CD8-positive, alpha-beta memory T cell (primary cell): ENCODE data around the gene CCDC88C. TPM values are rescaled to one million over a fixed set of nuclear protein-coding genes. Genes with fewer than 3 reads are reported as not detected.

Source experiments
- CTCF ChIA-PET: fragments of 350-600 bp; sonication (Branson Sonifier 250); formaldehyde crosslinking; loops from one replicate; lab custom pipeline; 2021; ENCODE audit warnings: antibody characterized with exemption; lab: Charles Lee
- POLR2A ChIA-PET: fragments of 350-600 bp; sonication (Branson Sonifier 250); formaldehyde crosslinking; loops from one replicate; lab custom pipeline; 2021; ENCODE audit warnings: antibody characterized with exemption; lab: Charles Lee
- DNase-seq, 5 donors: peaks; one replicate each; pipeline versions ENCODE4 v3.0.0 to v3.0.0-alpha.2; 2020 to 2022; ENCODE audit warnings: mixed read lengths in 1 of 5
- H3K27ac ChIP-seq: one replicate; pipeline ENCODE4 v1.7.0; 2013; ENCODE audit warnings: low read depth, mild to moderate bottlenecking, low read length, moderate library complexity
- H3K27me3 ChIP-seq: 2 replicates; pipeline ENCODE4 v1.7.0; 2013; ENCODE audit warnings: low read length, mild to moderate bottlenecking; ENCODE audit not compliant: insufficient read depth, poor library complexity, severe bottlenecking
- H3K36me3 ChIP-seq: 2 replicates; pipeline ENCODE4 v1.7.0; 2013; ENCODE audit warnings: mild to moderate bottlenecking, low read length, moderate library complexity; ENCODE audit not compliant: insufficient read depth
- H3K4me1 ChIP-seq: 2 replicates; pipeline ENCODE4 v1.7.0; 2013; ENCODE audit warnings: mild to moderate bottlenecking, low read length, moderate library complexity; ENCODE audit not compliant: insufficient read depth
- H3K4me3 ChIP-seq: 2 replicates; pipeline ENCODE4 v1.7.0; 2013; ENCODE audit warnings: mild to moderate bottlenecking, low read length
- H3K9me3 ChIP-seq: 2 replicates; pipeline ENCODE4 v1.7.0; 2013; ENCODE audit warnings: mild to moderate bottlenecking, low read length
- H3K27ac Mint-ChIP-seq, 8 donors: one replicate each; pipeline ENCODE4 v1.8.0; 2020 to 2021; ENCODE audit warnings: mixed read lengths in 8 of 8, mild to moderate bottlenecking in 6 of 8, inconsistent platforms in 3 of 8, moderate library complexity in 3 of 8
- H3K27me3 Mint-ChIP-seq, 2 donors: one replicate each; pipeline ENCODE4 v1.8.0; 2020 to 2021; ENCODE audit warnings: mixed read lengths in 2 of 2, mild to moderate bottlenecking in 1 of 2, moderate library complexity in 1 of 2
- H3K36me3 Mint-ChIP-seq, 3 donors: one replicate each; pipeline ENCODE4 v1.8.0; 2020 to 2021; ENCODE audit warnings: mixed read lengths in 3 of 3, inconsistent platforms in 1 of 3, mild to moderate bottlenecking in 1 of 3
- H3K4me1 Mint-ChIP-seq, 3 donors: one replicate each; pipeline ENCODE4 v1.8.0; 2020 to 2021; ENCODE audit warnings: mixed read lengths in 3 of 3, inconsistent platforms in 1 of 3, mild to moderate bottlenecking in 1 of 3
- H3K4me3 Mint-ChIP-seq, 7 donors: one replicate each; pipeline ENCODE4 v1.8.0; 2020 to 2021; ENCODE audit warnings: mixed read lengths in 7 of 7, mild to moderate bottlenecking in 6 of 7, moderate library complexity in 4 of 7, inconsistent platforms in 2 of 7
- H3K9me3 Mint-ChIP-seq, 5 donors: one replicate each; pipeline ENCODE4 v1.8.0; 2020 to 2022; ENCODE audit warnings: mixed read lengths in 5 of 5, mild to moderate bottlenecking in 3 of 5, moderate library complexity in 2 of 5, inconsistent platforms in 1 of 5
- polyA plus RNA-seq: library from polyadenylated mRNA; unstranded; fragments of 300-500 nt; fragmentation: Illumina TruSeq; gene quantifications from one replicate; pipeline ENCODE4 v1.2.3, GENCODE V29; 2021
- total RNA-seq, 2 experiments: library from RNA; stranded (reverse); gene quantifications; one replicate each; pipeline ENCODE4 v1.2.3, GENCODE V29; 2021

The CCDC88C gene
- total and polyA plus RNA-seq, 3 experiments from 2014 or later = 42.3 to 74.1 (median 71.7) TPM

DNA sequence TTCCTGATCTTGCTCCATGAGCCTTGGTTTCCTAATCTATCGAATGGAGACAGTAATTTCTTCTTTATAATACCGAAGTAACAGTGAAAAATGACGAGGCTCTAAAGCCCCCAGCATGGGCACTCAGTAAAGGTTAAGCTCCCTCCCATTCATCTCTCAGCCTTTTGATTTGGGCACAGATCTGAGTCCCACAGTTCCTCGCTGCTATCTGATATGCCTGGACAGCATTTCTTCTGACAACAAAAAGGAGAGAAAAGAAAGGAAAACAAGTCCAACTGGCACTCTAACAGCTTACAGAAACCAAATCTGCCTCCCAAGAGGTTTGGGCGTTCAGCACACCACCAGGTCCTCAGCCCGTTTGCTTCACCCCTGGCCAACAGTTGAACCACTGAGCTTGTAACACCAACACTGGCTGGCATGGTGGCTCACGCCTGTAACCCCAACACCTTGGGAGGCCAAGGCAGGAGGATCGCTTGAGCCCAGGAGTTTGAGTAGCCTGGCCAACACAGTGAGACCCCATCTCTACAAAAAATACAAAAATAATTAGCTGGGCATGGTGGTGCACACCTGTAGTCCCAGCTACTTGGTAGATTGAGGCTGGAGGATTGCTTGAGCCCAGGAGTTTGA lies 19.5 kb downstream of the CCDC88C start:
- CTCF ChIA-PET = interaction anchor here (0.9 to 13.8 kb wide), 16 partner anchors 9 to 82 kb away, joined by 3 to 211 read pairs (median 7); partner anchors contain the start of gene CCDC88C
- Mint-ChIP-seq H3K4me1 (peaks cover 89 to 99% (median 97%) of the 10 kb centered on the region in 3 donors), H3K36me3 (peaks cover 0 to 43% (median 8%) of the 10 kb centered on the region in 3 donors), H3K4me3 (peak overlapping the region; percentile 97 to 100 (median 99)), H3K9me3 (no peaks in the 10 kb centered on the region), H3K27me3 (peaks cover 0 to 1% of the 10 kb centered on the region in 2 donors), H3K27ac (peak overlapping the region; percentile 91 to 100 (median 96))
- Histone ChIP-seq H3K9me3 (no peaks in the 10 kb centered on the region), H3K27me3 (no peaks in the 10 kb centered on the region), H3K4me3 (peak overlapping the region; percentile 44), H3K4me1 (peaks cover 95% of the 10 kb centered on the region), H3K27ac (no peak overlapping the region), H3K36me3 (no peaks in the 10 kb centered on the region)
- DNase-seq = peak in 1 of 5 donors; percentile 33
- POLR2A ChIA-PET = interaction anchor here (0.5 to 3.8 kb wide), 16 partner anchors 10 to 430 kb away, joined by 3 to 52 read pairs (median 5); no protein-coding TSS in a partner anchor

DNA sequence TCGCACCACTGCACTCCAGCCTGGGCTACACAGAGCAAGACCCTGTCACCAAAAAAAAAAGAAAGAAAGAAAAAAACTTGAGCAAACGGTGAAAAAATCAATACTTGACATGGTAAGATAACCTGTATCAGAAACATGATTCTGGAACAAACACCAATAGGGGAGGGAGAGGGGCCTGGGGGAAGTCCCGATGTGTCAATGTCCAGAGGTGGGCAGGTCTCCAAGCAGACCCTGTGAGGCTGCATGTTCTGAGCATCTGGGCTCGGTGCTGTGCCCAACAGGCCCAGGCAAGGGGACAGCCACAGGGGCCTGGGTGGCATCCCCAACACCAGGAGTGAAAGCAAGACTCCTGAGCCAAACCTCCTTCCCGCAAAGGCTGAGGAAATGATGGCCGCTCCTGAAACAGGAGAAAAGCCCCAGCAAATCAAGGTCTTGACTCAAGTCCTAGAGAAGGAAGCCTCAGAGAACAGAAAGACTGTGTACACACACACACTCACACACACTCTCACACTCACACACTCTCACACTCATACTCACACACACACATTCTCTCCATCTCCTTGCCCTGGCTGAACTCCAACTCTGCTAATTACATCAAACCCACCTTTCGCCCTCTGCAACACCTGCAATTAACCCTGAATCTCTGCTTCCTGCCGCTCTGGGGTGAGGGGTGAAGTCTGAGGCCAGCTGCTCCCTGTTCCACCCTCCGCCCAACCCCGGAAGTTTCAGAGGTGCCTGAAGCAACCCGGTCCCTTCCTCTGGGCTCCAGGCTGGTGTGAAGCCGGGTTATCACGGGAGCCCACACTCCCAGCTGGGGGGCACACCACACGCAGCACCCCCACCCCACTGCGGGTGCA lies 20.4 kb downstream of the CCDC88C start:
- Histone ChIP-seq H3K36me3 (no peaks in the 10 kb centered on the region), H3K4me3 (peak overlapping the region; percentile 44), H3K4me1 (peaks cover 95% of the 10 kb centered on the region), H3K9me3 (no peaks in the 10 kb centered on the region), H3K27me3 (no peaks in the 10 kb centered on the region), H3K27ac (peak overlapping the region; percentile 43)
- Mint-ChIP-seq H3K4me3 (peak overlapping the region; percentile 88 to 100 (median 99)), H3K36me3 (peaks cover 0 to 43% (median 4%) of the 10 kb centered on the region in 3 donors), H3K27me3 (peaks cover 0 to 1% of the 10 kb centered on the region in 2 donors), H3K4me1 (peaks cover 86 to 99% (median 97%) of the 10 kb centered on the region in 3 donors), H3K9me3 (no peaks in the 10 kb centered on the region), H3K27ac (peak overlapping the region; percentile 91 to 100 (median 96))
- POLR2A ChIA-PET = interaction anchor here (0.5 to 3.8 kb wide), 15 partner anchors 9 to 429 kb away, joined by 3 to 52 read pairs (median 5); no protein-coding TSS in a partner anchor
- DNase-seq = peak in 4 of 5 donors; percentile 52 to 77 (median 70)
- CTCF ChIA-PET = interaction anchor here (1.0 to 13.8 kb wide), 15 partner anchors 9 to 81 kb away, joined by 3 to 211 read pairs (median 8); partner anchors contain the start of gene CCDC88C

DNA sequence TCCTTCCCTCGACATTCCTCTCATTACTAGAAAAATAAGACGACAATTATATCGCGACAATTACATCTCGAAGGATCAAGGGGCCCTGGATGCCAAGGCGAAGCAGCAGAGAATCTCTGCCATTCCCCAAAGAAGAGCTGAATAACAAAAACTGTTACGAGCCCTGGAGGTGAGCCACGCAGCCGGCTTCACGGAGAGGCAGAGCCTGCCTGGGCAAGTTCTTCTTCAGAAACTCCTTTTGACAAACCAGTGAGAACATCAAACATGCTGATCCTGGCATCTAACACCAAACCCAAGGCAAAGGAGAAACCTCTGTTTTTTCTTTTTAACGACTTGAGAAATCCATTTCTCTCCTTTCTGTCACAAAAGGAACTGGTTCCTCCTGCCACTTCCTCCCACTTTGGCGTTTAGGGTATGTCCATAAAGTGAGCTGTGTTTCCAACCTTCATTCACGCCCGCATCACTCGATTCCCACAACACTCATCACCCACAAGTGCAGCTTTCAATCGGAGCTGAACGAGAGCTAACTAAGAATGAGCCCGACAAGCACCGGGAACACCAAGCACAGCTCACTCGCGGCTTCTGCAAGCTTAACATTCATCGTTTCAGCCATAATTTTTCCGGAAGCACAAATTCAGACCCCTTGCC lies 21.5 kb downstream of the CCDC88C start:
- Histone ChIP-seq H3K27me3 (no peaks in the 10 kb centered on the region), H3K4me1 (peaks cover 97% of the 10 kb centered on the region), H3K27ac (no peak overlapping the region), H3K4me3 (peak overlapping the region; percentile 44), H3K36me3 (no peaks in the 10 kb centered on the region), H3K9me3 (no peaks in the 10 kb centered on the region)
- ChIA-PET CTCF (interaction anchor here (1.3 to 13.8 kb wide), 6 partner anchors 18 to 72 kb away, joined by 3 to 211 read pairs (median 32); partner anchors contain the start of gene CCDC88C), POLR2A (interaction anchor here (1.3 to 2.9 kb wide), 3 partner anchors 10 to 19 kb away, joined by 3 to 10 read pairs (median 4); no protein-coding TSS in a partner anchor)
- DNase-seq = no peak
- H3K9me3 Mint-ChIP-seq = no peaks in the 10 kb centered on the region
- peaks cover 0 to 49% (median 4%) of the 10 kb centered on the region in 3 donors for H3K36me3 Mint-ChIP-seq
- H3K4me1 Mint-ChIP-seq = peaks cover 89 to 99% (median 97%) of the 10 kb centered on the region in 3 donors
- no peaks in the 10 kb centered on the region for H3K27me3 Mint-ChIP-seq
- peak overlapping the region; percentile 70 to 100 (median 99) for H3K4me3 Mint-ChIP-seq
- H3K27ac Mint-ChIP-seq = peak overlapping the region; percentile 91 to 100 (median 96)

DNA sequence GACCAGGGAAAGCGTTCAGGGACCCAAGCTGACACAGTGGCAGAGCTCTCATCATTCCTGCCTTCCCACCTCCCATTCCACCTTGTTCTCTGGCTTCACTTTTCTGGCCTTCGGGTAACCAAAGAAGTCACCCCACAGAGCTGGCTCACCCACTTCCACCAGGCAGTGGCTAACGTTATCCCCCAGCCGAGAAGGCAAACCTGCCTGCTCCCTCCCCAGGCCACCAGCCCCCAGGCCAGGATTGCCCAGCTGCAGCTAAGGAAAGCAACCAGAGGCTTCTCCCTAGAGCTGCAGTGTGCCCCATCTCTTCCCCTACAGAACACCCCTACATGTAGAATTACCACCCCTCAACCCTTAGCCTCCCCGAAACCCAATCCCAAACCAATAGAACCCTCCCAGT lies 22.2 kb downstream of the CCDC88C start:
- Histone ChIP-seq H3K36me3 (no peaks in the 10 kb centered on the region), H3K4me3 (no peak overlapping the region), H3K4me1 (peaks cover 98% of the 10 kb centered on the region), H3K27ac (no peak overlapping the region), H3K27me3 (no peaks in the 10 kb centered on the region), H3K9me3 (no peaks in the 10 kb centered on the region)
- H3K27me3 Mint-ChIP-seq = no peaks in the 10 kb centered on the region
- no peak for DNase-seq
- peak overlapping the region; percentile 91 to 100 (median 96) for H3K27ac Mint-ChIP-seq
- H3K9me3 Mint-ChIP-seq = no peaks in the 10 kb centered on the region
- H3K4me3 Mint-ChIP-seq = peak overlapping the region; percentile 47 to 100 (median 99)
- H3K4me1 Mint-ChIP-seq = peaks cover 90 to 99% (median 97%) of the 10 kb centered on the region in 3 donors
- CTCF ChIA-PET = interaction anchor here (1.3 to 13.8 kb wide), 5 partner anchors 17 to 71 kb away, joined by 3 to 211 read pairs (median 21); partner anchors contain the start of gene CCDC88C
- peaks cover 0 to 49% (median 4%) of the 10 kb centered on the region in 3 donors for H3K36me3 Mint-ChIP-seq
- POLR2A ChIA-PET = interaction anchor here (0.5 to 1.5 kb wide), 5 partner anchors 10 to 72 kb away, joined by 3 to 5 read pairs (median 4); no protein-coding TSS in a partner anchor

DNA sequence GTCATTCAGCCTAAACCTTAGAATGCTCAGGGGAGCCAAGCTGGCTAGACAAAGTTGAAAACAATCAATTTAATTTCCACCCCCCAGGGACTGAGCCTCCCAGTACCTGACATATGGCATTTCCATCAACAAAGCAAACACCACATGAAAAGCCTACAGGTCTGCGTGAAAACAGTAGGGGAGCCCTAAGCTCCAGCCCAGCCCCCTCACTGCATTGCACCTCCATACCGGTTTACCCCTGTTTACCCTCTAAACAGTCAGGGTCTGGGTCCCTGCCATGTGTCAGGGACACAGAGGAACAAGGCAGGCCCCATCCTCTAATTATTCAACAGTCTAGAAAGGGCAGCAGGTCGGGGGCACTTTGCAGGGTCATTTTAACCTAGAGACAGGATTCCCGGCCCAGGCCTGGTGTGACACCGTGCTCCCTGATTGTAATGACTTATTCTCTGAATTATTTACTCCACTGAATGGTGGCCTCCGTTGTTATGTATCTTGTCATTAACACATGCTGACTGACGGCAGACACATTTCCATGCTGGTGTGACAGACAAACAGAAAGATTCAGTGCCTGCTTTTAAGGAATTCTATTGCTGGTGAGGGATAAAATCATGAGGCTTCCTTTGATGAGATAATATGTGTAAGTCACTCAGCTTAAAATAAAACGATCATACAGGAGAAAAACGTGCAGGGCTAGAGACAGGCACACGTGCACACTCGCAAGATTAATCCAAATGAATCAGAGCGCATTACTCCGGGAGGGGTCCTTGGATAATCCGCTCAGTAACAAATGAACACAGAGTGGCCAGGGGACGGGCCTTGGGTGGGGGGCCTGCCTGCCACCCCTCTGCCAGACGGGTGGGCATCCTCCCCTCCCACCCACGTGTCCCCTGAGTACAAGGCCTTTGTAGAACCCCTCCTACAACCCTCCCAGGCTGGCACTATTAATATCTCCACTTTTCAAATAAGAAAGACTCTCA lies 23.2 kb downstream of the CCDC88C start:
- peaks cover 87 to 97% (median 93%) of the 10 kb centered on the region in 3 donors for H3K4me1 Mint-ChIP-seq
- DNase-seq = peak in 1 of 5 donors; percentile 62
- Histone ChIP-seq H3K27me3 (no peaks in the 10 kb centered on the region), H3K4me3 (no peak overlapping the region), H3K9me3 (no peaks in the 10 kb centered on the region), H3K36me3 (no peaks in the 10 kb centered on the region), H3K4me1 (peaks cover 100% of the 10 kb centered on the region), H3K27ac (no peak overlapping the region)
- peaks cover 0 to 51% (median 7%) of the 10 kb centered on the region in 3 donors for H3K36me3 Mint-ChIP-seq
- peak overlapping the region; percentile 91 to 98 (median 95) for H3K27ac Mint-ChIP-seq
- ChIA-PET CTCF (interaction anchor here (0.6 to 13.8 kb wide), 5 partner anchors 9 to 29 kb away, joined by 3 to 211 read pairs (median 4); partner anchors contain the start of gene CCDC88C), POLR2A (interaction anchor here (0.5 to 1.1 kb wide), 4 partner anchors 18 to 507 kb away, joined by 3 to 5 read pairs (median 4); no protein-coding TSS in a partner anchor)
- H3K4me3 Mint-ChIP-seq = peak overlapping the region; percentile 47 to 99 (median 61)
- H3K27me3 Mint-ChIP-seq = no peaks in the 10 kb centered on the region
- no peaks in the 10 kb centered on the region for H3K9me3 Mint-ChIP-seq

DNA sequence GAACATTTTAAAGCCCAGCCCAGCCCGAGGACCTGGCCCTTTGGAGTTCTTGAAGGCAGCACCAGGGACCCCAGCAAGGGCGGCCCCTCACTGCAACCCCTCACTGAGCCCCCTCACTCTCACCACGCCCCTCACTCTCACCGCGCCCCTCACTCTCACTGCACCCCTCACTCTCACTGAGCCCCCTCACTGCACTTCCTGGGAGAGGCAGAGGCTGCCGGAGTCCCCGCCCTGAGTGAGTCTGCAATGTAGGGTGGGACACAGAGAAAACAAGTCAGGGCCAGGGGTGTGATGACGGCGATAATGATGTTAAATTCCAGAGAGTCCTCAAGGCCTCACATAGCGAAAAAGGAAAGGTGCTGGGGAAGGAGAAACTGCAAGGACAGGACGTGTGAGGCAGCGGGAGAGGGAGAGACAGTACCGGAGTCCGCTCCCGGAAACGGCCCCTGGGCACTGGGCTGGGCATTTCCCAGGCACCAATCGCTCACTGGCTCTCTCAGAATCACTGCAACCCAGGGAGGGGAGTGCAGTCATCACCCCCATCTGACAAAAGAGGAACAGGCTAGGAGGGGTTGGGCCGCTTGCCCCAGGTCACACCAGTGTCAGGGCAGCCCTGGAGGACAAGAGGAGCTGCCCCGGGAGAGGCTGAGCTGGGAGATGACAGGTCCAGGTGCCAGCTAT lies 24.9 kb downstream of the CCDC88C start:
- no peaks in the 10 kb centered on the region for H3K27me3 Mint-ChIP-seq
- DNase-seq = no peak
- peaks cover 89 to 97% (median 96%) of the 10 kb centered on the region in 3 donors for H3K4me1 Mint-ChIP-seq
- Histone ChIP-seq H3K9me3 (no peaks in the 10 kb centered on the region), H3K36me3 (no peaks in the 10 kb centered on the region), H3K4me3 (no peak overlapping the region), H3K27me3 (no peaks in the 10 kb centered on the region), H3K27ac (no peak overlapping the region), H3K4me1 (peaks cover 100% of the 10 kb centered on the region)
- H3K4me3 Mint-ChIP-seq = peak overlapping the region; percentile 22 to 99 (median 64)
- H3K27ac Mint-ChIP-seq = peak overlapping the region; percentile 78 to 98 (median 95)
- POLR2A ChIA-PET = interaction anchor here (1.8 to 2.2 kb wide), 2 partner anchors 9 to 15 kb away, joined by 5 to 8 read pairs; no protein-coding TSS in a partner anchor
- no peaks in the 10 kb centered on the region for H3K9me3 Mint-ChIP-seq
- CTCF ChIA-PET = interaction anchor here (0.7 to 13.8 kb wide), 6 partner anchors 13 to 70 kb away, joined by 3 to 211 read pairs (median 4); partner anchors contain the start of gene CCDC88C
- peaks cover 0 to 62% (median 7%) of the 10 kb centered on the region in 3 donors for H3K36me3 Mint-ChIP-seq
